ENCODE measurements around the gene EPC1.

- TF ChIP-seq CTCF (IDR thresholded peaks at IDR 0.05) (no peak), POLR2A (IDR thresholded peaks at IDR 0.05) (no peak)
Measured at GRCh38 chr10:32373496-32373895, 26.5 kb upstream of the EPC1 start.

All from body of pancreas (tissue), 4 donors.